H1 (cell line): Measurements from ENCODE around the gene BRD1. TPM values are rescaled to one million over a fixed set of nuclear protein-coding genes. Genes with fewer than 3 reads are reported as not detected.

Experiments
- CTCF ChIA-PET: fragments of 300-600 bp; sonication (Branson Sonifier 250); formaldehyde crosslinking; loops from one replicate; lab custom pipeline; 2021; ENCODE audit not compliant: partially characterized antibody; lab: Charles Lee
- POLR2A ChIA-PET: fragments of 300-600 bp; sonication (Branson Sonifier 250); formaldehyde crosslinking; loops from one replicate; lab custom pipeline; 2021; ENCODE audit warnings: inconsistent platforms; ENCODE audit not compliant: partially characterized antibody; lab: Charles Lee
- DNase-seq, 2 experiments: peaks; one replicate each; pipeline versions ENCODE4 v3.0.0 to v3.0.0-alpha.2; 2010 to 2022; ENCODE audit warnings: low spot score in 2 of 2, low read depth in 1 of 2, mixed read lengths in 1 of 2
- FAIRE-seq: peaks from 2 replicates; lab custom pipeline; 2011; peaks lifted over from hg19 to GRCh38; lab: Jason Lieb, UNC
- H2AFZ ChIP-seq: 2 replicates; pipeline ENCODE4 v1.8.1; 2012; ENCODE audit warnings: low read length, inconsistent platforms
- H2AK5ac ChIP-seq: 2 replicates; pipeline ENCODE4 v1.6.1; 2013; ENCODE audit warnings: low read depth, low read length
- H2BK120ac ChIP-seq: replicated peaks from 2 replicates; pipeline ENCODE3; 2013; ENCODE audit warnings: low read depth, low read length, inconsistent platforms
- H2BK12ac ChIP-seq: 2 replicates; pipeline ENCODE4 v1.6.1; 2013; ENCODE audit warnings: low read depth, low read length
- H2BK15ac ChIP-seq: 2 replicates; pipeline ENCODE4 v1.6.1; 2013; ENCODE audit warnings: low read length
- H2BK20ac ChIP-seq: 2 replicates; pipeline ENCODE4 v1.6.1; 2013; ENCODE audit warnings: low read length
- H2BK5ac ChIP-seq: 2 replicates; pipeline ENCODE4 v1.6.1; 2013; ENCODE audit warnings: low read depth, low read length
- H3K14ac ChIP-seq: 2 replicates; pipeline ENCODE4 v1.6.1; 2013; ENCODE audit warnings: inconsistent platforms; ENCODE audit not compliant: insufficient read length
- H3K18ac ChIP-seq: 2 replicates; pipeline ENCODE4 v1.6.1; 2013; ENCODE audit warnings: low read length; ENCODE audit errors: extremely low read depth
- H3K23ac ChIP-seq: 2 replicates; pipeline ENCODE4 v1.6.1; 2013; ENCODE audit warnings: inconsistent platforms; ENCODE audit not compliant: insufficient read length
- H3K23me2 ChIP-seq: 2 replicates; pipeline ENCODE4 v1.6.1; 2013; ENCODE audit warnings: low read depth, low read length
- H3K27ac ChIP-seq: 2 replicates; pipeline ENCODE4 v1.6.1; 2011; ENCODE audit warnings: low read depth, low read length, inconsistent platforms
- H3K27me3 ChIP-seq, 4 experiments: replicated peaks in 1 of 4; 1 replicate in 1 of 4; 2 replicates in 3 of 4; pipeline versions ENCODE4 v1.6.1 to v1.8.1; 2011 to 2013; ENCODE audit warnings: low read length in 3 of 4, mild to moderate bottlenecking in 3 of 4, inconsistent platforms in 2 of 4, mixed read lengths in 2 of 4, moderate library complexity in 1 of 4; ENCODE audit not compliant: control insufficient read depth in 3 of 4, insufficient read depth in 3 of 4; ENCODE audit errors: extremely low read depth in 1 of 4
- H3K36me3 ChIP-seq, 4 experiments: 2 replicates each; pipeline versions ENCODE4 v1.6.1 to v1.8.1; 2011 to 2013; ENCODE audit warnings: mild to moderate bottlenecking in 4 of 4, low read length in 3 of 4, moderate library complexity in 2 of 4, control low read depth in 1 of 4, inconsistent platforms in 1 of 4; ENCODE audit not compliant: insufficient read depth in 4 of 4, control insufficient read depth in 2 of 4
- H3K4ac ChIP-seq: replicated peaks from 2 replicates; pipeline ENCODE3; 2013; ENCODE audit warnings: low read length, low read depth, mixed read lengths, inconsistent platforms; ENCODE audit not compliant: insufficient read length
- H3K4me1 ChIP-seq, 4 experiments: replicated peaks in 1 of 4; 1 replicate in 1 of 4; 2 replicates in 3 of 4; pipeline versions ENCODE4 v1.6.1 to v1.8.1; 2011 to 2013; ENCODE audit warnings: low read length in 3 of 4, inconsistent platforms in 2 of 4, mixed read lengths in 1 of 4; ENCODE audit not compliant: insufficient read depth in 4 of 4, control insufficient read depth in 3 of 4
- H3K4me2 ChIP-seq, 2 experiments: 2 replicates each; pipeline versions ENCODE4 v1.6.1 to v1.8.1; 2011 to 2013; ENCODE audit warnings: low read depth in 2 of 2, low read length in 2 of 2, control low read depth in 1 of 2, inconsistent platforms in 1 of 2, mild to moderate bottlenecking in 1 of 2; ENCODE audit not compliant: insufficient read depth in 1 of 2
- H3K4me3 ChIP-seq, 4 experiments: fragments of 200-600, 300-600 bp in 1 of 4; sonication (generic), shearing (Covaris generic), sonication (Bioruptor Twin) in 1 of 4; 2 replicates each; pipeline versions ENCODE4 v1.5.1 to v1.8.1; 2011 to 2016; ENCODE audit warnings: low read length in 4 of 4, low read depth in 3 of 4, control low read depth in 2 of 4, inconsistent platforms in 2 of 4, mild to moderate bottlenecking in 2 of 4, mixed read lengths in 1 of 4, moderate library complexity in 1 of 4; ENCODE audit not compliant: insufficient read depth in 2 of 4; ENCODE audit errors: extremely low read depth in 1 of 4
- H3K56ac ChIP-seq: replicated peaks from 2 replicates; pipeline ENCODE3; 2013; ENCODE audit warnings: low read depth, mild to moderate bottlenecking, mixed read lengths, low read length, inconsistent platforms; ENCODE audit not compliant: insufficient read length
- H3K79me1 ChIP-seq: 2 replicates; pipeline ENCODE4 v1.6.1; 2013; ENCODE audit warnings: low read depth, low read length, control low read depth
- H3K79me2 ChIP-seq, 2 experiments: 2 replicates each; pipeline versions ENCODE4 v1.6.1 to v1.8.1; 2012 to 2013; ENCODE audit warnings: low read length in 2 of 2, mild to moderate bottlenecking in 2 of 2, inconsistent platforms in 1 of 2; ENCODE audit not compliant: insufficient read depth in 2 of 2, control insufficient read depth in 1 of 2
- H3K9ac ChIP-seq, 4 experiments: replicated peaks in 1 of 4; 1 replicate in 1 of 4; 2 replicates in 3 of 4; pipeline versions ENCODE4 v1.6.1 to v1.8.1; 2011 to 2013; ENCODE audit warnings: low read depth in 3 of 4, low read length in 3 of 4, control low read depth in 2 of 4, mild to moderate bottlenecking in 2 of 4, moderate library complexity in 2 of 4, inconsistent platforms in 1 of 4; ENCODE audit errors: extremely low read depth in 1 of 4
- H3K9me3 ChIP-seq, 2 experiments: 2 replicates each; pipeline versions ENCODE4 v1.6.1 to v1.8.1; 2012 to 2013; ENCODE audit warnings: mild to moderate bottlenecking in 2 of 2, moderate library complexity in 2 of 2, control low read depth in 1 of 2, inconsistent platforms in 1 of 2, low read depth in 1 of 2, low read length in 1 of 2, mixed read lengths in 1 of 2; ENCODE audit not compliant: insufficient read depth in 2 of 2
- H4K20me1 ChIP-seq, 2 experiments: replicated peaks in 1 of 2; 2 replicates each; pipeline versions ENCODE3 to v1.8.1; 2011 to 2013; ENCODE audit warnings: inconsistent platforms in 2 of 2, low read length in 2 of 2, mild to moderate bottlenecking in 1 of 2; ENCODE audit not compliant: insufficient read depth in 2 of 2, control insufficient read depth in 1 of 2
- H4K5ac ChIP-seq: 2 replicates; pipeline ENCODE4 v1.6.1; 2013; ENCODE audit warnings: low read length, low read depth, mixed read lengths, inconsistent platforms; ENCODE audit not compliant: insufficient read length
- H4K8ac ChIP-seq: 2 replicates; pipeline ENCODE4 v1.8.0; 2013; ENCODE audit warnings: mild to moderate bottlenecking, moderate library complexity, low read length, inconsistent platforms; ENCODE audit not compliant: insufficient read depth; ENCODE audit errors: extremely low read depth
- H4K91ac ChIP-seq: replicated peaks from 2 replicates; pipeline ENCODE3; 2013; ENCODE audit warnings: low read length, mixed read lengths, inconsistent platforms; ENCODE audit not compliant: insufficient read length
- JUND ChIP-seq: IDR thresholded peaks from 2 replicates; pipeline ENCODE4 v1.6.1; 2011; ENCODE audit warnings: mild to moderate bottlenecking, improper control_type of control experiment, low read length
- NANOG ChIP-seq: IDR thresholded peaks from 2 replicates; pipeline ENCODE4 v1.6.1; 2011; ENCODE audit warnings: low read length, low read depth, mild to moderate bottlenecking, inconsistent platforms; ENCODE audit not compliant: insufficient read depth, poor library complexity, severe bottlenecking
- SIRT6 ChIP-seq: IDR thresholded peaks from one replicate; pipeline ENCODE4 v1.7.1; 2012; ENCODE audit warnings: low read length, inconsistent platforms
- WGBS, 2 experiments: shearing (Covaris generic) in 1 of 2; methylation state at CpG; one replicate each; pipeline versions ENCODE4 v1.1.6 to v1.1.7; 2013 to 2015; ENCODE audit warnings: low lambda C conversion rate in 2 of 2, mixed read lengths in 2 of 2, inconsistent platforms in 1 of 2, low coverage in 1 of 2, missing lambda C conversion rate in 1 of 2; ENCODE audit not compliant: insufficient replicate concordance in 2 of 2, insufficient coverage in 1 of 2, insufficient read length in 1 of 2; ENCODE audit errors: extremely low coverage in 1 of 2, missing lambda C conversion rate in 1 of 2; 5-methylcytosine and 5-hydroxymethylcytosine counted together
- polyA plus RNA-seq, 7 experiments: library from polyadenylated mRNA; depleted of rRNA in 3 of 7; stranded (reverse) in 5 of 7; unstranded in 2 of 7; fragments of >200 nt in 5 of 7; fragments of 200-250 nt in 2 of 7; gene quantifications; 1 replicate in 5 of 7; 2 replicates in 1 of 7; 4 replicates in 1 of 7; pipeline versions ENCODE4 v1.2.1 to v1.2.3, GENCODE V29; 2011 to 2013; ENCODE audit warnings: missing spikeins in 2 of 7, mixed read lengths in 2 of 7
- total RNA-seq: library from RNA; stranded (reverse); fragmentation: NEBNext Ultra II Directional; extraction: Animal tissue kit (Norgen Biotek cat#: 25700); gene quantifications from 2 replicates; pipeline ENCODE4 v1.2.1, GENCODE V29; 2021
- TF ChIP-seq, protein P1 (sequence below): IDR thresholded peaks from 2 replicates; pipeline ENCODE4 v1.6.1; 2012; ENCODE audit warnings: inconsistent platforms

Gene BRD1
- total and polyA plus RNA-seq, 2 of the 8 experiments (the other 6 are each of a cell fraction or from before 2014, with no cell fraction given), result 6.8 to 34.0 TPM

DNA sequence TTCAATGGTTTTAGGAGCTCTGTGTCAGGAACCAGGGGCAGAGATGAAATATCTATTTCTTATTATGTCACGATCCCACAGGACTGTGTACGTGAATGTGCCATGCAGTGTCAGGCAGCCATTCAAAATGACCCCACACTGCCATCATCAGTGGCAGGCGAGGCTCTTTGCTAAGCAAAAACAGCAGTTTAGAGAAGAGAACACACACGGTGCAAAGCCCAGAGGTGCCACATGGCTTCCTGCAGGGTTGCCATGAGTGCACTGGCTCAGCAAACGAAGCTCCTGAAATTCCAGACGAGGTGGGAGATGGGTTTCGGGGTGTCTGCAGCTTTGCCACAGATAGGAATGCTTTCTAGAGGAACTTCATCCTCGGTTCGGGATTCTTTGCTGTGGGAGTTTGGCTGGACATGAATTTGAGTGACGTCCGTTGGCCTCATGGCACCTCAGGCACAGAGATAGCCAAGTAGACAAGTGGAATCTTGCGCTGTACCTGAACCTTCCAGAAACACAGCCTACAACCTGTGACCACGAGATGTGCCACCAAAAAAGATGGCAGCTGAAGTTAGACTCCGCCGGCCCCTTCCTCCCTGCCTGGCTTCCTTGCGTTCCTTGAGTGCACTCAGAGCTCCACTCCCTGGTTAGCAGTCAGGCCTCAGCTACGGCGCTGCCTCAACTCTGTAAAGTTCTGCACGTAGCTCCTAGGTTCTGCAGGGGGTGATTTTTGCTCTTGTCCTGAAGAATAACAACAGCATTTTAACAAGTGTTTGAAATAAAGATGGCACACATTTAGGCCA lies 18.2 kb upstream of the BRD1 start:
- Histone ChIP-seq H3K4me2 (no peak overlapping the region), H4K8ac (no peak overlapping the region), H3K23ac (no peak overlapping the region), H3K14ac (no peak overlapping the region), H4K5ac (no peak overlapping the region), H2BK12ac (no peak overlapping the region), H3K36me3 (peaks cover 0 to 16% (median 0%) of the 10 kb centered on the region in 4 experiments; a peak in 1 of 8 replicates), H4K91ac (no peak overlapping the region), H4K20me1 (peaks cover 0 to 8% of the 10 kb centered on the region in 2 experiments), H3K56ac (no peak overlapping the region), H3K18ac (no peak overlapping the region), H3K79me1 (no peaks in the 10 kb centered on the region), H3K9ac (no peak overlapping the region), H2BK5ac (no peak overlapping the region), H3K4me1 (peaks cover 0 to 6% (median 2%) of the 10 kb centered on the region in 4 experiments; a peak in 4 of 7 replicates), H3K27me3 (peaks cover 37 to 57% (median 50%) of the 10 kb centered on the region in 4 experiments), H3K4ac (no peak overlapping the region), H2BK120ac (no peak overlapping the region), H3K4me3 (no peak overlapping the region), H2BK15ac (no peak overlapping the region), H2AFZ (no peak overlapping the region), H3K9me3 (no peaks in the 10 kb centered on the region), H2BK20ac (no peak overlapping the region), H3K79me2 (no peaks in the 10 kb centered on the region), H2AK5ac (no peak overlapping the region), H3K23me2 (peaks cover 13% of the 10 kb centered on the region; the same call in 1 of the 2 replicates), H3K27ac (no peak overlapping the region)
- ChIA-PET CTCF (interaction anchor here (0.6 to 1.2 kb wide), 3 partner anchors 25 to 640 kb away, joined by 3 to 5 read pairs (median 3); no protein-coding TSS in a partner anchor), POLR2A (interaction anchor here (1.2 to 1.3 kb wide), 2 partner anchors 9 to 10 kb away, joined by 4 read pairs; no protein-coding TSS in a partner anchor)
- FAIRE-seq, result no peak
- DNase-seq, result no peak
- no peak for TF ChIP-seq SIRT6
- TF ChIP-seq NANOG, result no peak
- TF ChIP-seq JUND, result no peak
- TF ChIP-seq, protein P1, sequence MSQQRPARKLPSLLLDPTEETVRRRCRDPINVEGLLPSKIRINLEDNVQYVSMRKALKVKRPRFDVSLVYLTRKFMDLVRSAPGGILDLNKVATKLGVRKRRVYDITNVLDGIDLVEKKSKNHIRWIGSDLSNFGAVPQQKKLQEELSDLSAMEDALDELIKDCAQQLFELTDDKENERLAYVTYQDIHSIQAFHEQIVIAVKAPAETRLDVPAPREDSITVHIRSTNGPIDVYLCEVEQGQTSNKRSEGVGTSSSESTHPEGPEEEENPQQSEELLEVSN, result no peak
- WGBS, 2 experiments, result 86% methylated on average over 19 of the region's 19 CpGs; no CpG with 5 or more reads in 1 of the 2 experiments
